ENCODE results near the gene CELSR1. TPM values are rescaled to one million over a fixed set of nuclear protein-coding genes. Genes with fewer than 3 reads are reported as not detected.

CELSR1 gene
- total and polyA plus RNA-seq, 7 experiments from 2014 or later, result 0.36 to 4.7 (median 0.97) TPM

DNA sequence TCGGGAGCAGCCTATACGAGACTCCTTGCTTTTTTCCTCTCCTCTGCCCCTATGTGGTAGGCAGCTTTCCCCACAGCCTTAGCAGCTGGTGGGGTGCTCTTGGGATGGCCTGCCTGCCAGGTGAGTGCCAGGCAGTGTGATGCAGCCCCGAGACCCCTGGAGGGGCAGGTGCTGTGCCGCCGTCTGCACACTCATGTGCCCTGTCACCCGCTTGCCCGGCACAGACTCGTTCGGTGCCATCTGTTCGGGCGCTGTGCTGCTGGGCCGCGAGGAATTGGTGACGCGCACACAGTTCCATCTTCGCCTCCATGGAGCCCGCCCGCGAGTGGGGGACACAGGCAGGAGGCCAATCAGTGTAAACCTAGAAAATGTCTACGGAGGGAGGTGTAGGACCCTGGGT, 186.8 kb downstream of the CELSR1 start:
- Histone ChIP-seq H3K36me3 (ENCODE audit: control insufficient read depth in 2 of 3, insufficient read depth in 3 of 3, low read length in 3 of 3) (peaks cover 0 to 98% (median 31%) of the 10 kb centered on the region in 3 experiments), H3K4me3 (ENCODE audit: low read length) (no peak overlapping the region), H3K27me3 (ENCODE audit: control insufficient read depth in 2 of 2, insufficient read depth in 2 of 2, low read length in 2 of 2) (no peaks in the 10 kb centered on the region), H3K27ac (ENCODE audit: low read depth, low read length) (no peak overlapping the region), H3K9me3 (ENCODE audit: control insufficient read depth in 2 of 3, low read length in 3 of 3) (no peaks in the 10 kb centered on the region), H3K4me1 (ENCODE audit: control insufficient read depth in 2 of 2, insufficient read depth in 2 of 2, low read length in 2 of 2) (no peaks in the 10 kb centered on the region)
- DNase-seq (no peak), ATAC-seq (no peak)
- ChIA-PET POLR2A (no interaction called here), CTCF (no interaction called here)
- Mint-ChIP-seq H3K27ac (no peak overlapping the region), H3K27me3 (no peaks in the 10 kb centered on the region), H3K9me3 (no peaks in the 10 kb centered on the region), H3K36me3 (peaks cover 8 to 62% (median 18%) of the 10 kb centered on the region in 5 donors), H3K4me3 (no peak overlapping the region), H3K4me1 (peaks cover 0 to 18% (median 3%) of the 10 kb centered on the region in 7 donors)
- intact Hi-C loops (cut with micrococcal nuclease), result no loop called here

GRCh38 chr22:46350121-46350520, 187.3 kb downstream of the CELSR1 start:
- Histone ChIP-seq H3K36me3 (ENCODE audit: control insufficient read depth in 2 of 3, insufficient read depth in 3 of 3, low read length in 3 of 3) (peaks cover 0 to 98% (median 31%) of the 10 kb centered on the region in 3 experiments), H3K4me3 (ENCODE audit: low read length) (no peak overlapping the region), H3K27me3 (ENCODE audit: control insufficient read depth in 2 of 2, insufficient read depth in 2 of 2, low read length in 2 of 2) (no peaks in the 10 kb centered on the region), H3K27ac (ENCODE audit: low read depth, low read length) (no peak overlapping the region), H3K4me1 (ENCODE audit: control insufficient read depth in 2 of 2, insufficient read depth in 2 of 2, low read length in 2 of 2) (no peaks in the 10 kb centered on the region), H3K9me3 (ENCODE audit: control insufficient read depth in 2 of 3, low read length in 3 of 3) (no peaks in the 10 kb centered on the region)
- no peaks in the 10 kb centered on the region for H3K9me3 Mint-ChIP-seq
- intact Hi-C loops (cut with micrococcal nuclease), result no loop called here
- POLR2A ChIA-PET, result interaction anchor here (0.6 kb wide), 1 partner anchor 293 kb away, joined by 5 read pairs; no protein-coding TSS in a partner anchor
- H3K36me3 Mint-ChIP-seq, result peaks cover 8 to 60% (median 17%) of the 10 kb centered on the region in 5 donors
- H3K4me3 Mint-ChIP-seq, result no peak overlapping the region
- ATAC-seq (no peak), DNase-seq (no peak)
- H3K27ac Mint-ChIP-seq, result no peak overlapping the region
- H3K4me1 Mint-ChIP-seq, result peaks cover 0 to 14% (median 0%) of the 10 kb centered on the region in 7 donors
- CTCF ChIA-PET, result no interaction called here
- no peaks in the 10 kb centered on the region for H3K27me3 Mint-ChIP-seq

GRCh38 chr22:46349681-46350080, 187.7 kb downstream of the CELSR1 start:
- no peak for DNase-seq
- intact Hi-C loops (cut with micrococcal nuclease), result no loop called here
- H3K9me3 Mint-ChIP-seq, result no peaks in the 10 kb centered on the region
- no peaks in the 10 kb centered on the region for H3K4me1 ChIP-seq (ENCODE audit: control insufficient read depth in 2 of 2, insufficient read depth in 2 of 2, low read length in 2 of 2)
- H3K36me3 Mint-ChIP-seq, result peaks cover 8 to 62% (median 17%) of the 10 kb centered on the region in 5 donors
- peaks cover 0 to 98% (median 31%) of the 10 kb centered on the region in 3 experiments for H3K36me3 ChIP-seq (ENCODE audit: control insufficient read depth in 2 of 3, insufficient read depth in 3 of 3, low read length in 3 of 3)
- CTCF ChIA-PET, result no interaction called here
- H3K27ac Mint-ChIP-seq, result no peak overlapping the region
- no peak overlapping the region for H3K27ac ChIP-seq (ENCODE audit: low read depth, low read length)
- no peaks in the 10 kb centered on the region for H3K9me3 ChIP-seq (ENCODE audit: control insufficient read depth in 2 of 3, low read length in 3 of 3)
- H3K4me3 ChIP-seq (ENCODE audit: low read length), result no peak overlapping the region
- H3K4me3 Mint-ChIP-seq, result no peak overlapping the region
- no peaks in the 10 kb centered on the region for H3K27me3 Mint-ChIP-seq
- peaks cover 0 to 14% (median 1%) of the 10 kb centered on the region in 7 donors for H3K4me1 Mint-ChIP-seq
- POLR2A ChIA-PET, result interaction anchor here (0.6 kb wide), 1 partner anchor 294 kb away, joined by 5 read pairs; no protein-coding TSS in a partner anchor
- no peaks in the 10 kb centered on the region for H3K27me3 ChIP-seq (ENCODE audit: control insufficient read depth in 2 of 2, insufficient read depth in 2 of 2, low read length in 2 of 2)
- no peak for ATAC-seq

DNA sequence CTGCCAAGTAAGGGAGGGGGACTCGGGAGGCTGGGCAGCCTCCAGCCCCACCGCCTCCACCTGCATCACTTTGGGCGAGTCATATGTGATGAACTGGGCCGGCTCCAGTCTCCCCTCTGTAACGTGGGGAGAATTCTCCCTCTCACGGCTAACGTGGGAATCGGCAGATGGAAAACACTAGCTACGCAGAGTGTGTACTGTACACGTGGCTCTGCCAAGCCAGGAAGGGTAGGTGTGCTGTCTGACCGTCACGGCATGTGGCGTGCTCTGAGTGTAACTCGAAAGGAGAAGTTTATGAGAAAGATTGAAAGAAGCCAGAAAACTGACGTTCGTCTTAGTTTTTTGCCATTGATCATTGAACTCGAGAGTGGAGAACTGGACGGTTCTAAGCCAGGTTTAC, 188.2 kb downstream of the CELSR1 start:
- Histone ChIP-seq H3K27ac (ENCODE audit: low read depth, low read length) (no peak overlapping the region), H3K9me3 (ENCODE audit: control insufficient read depth in 2 of 3, low read length in 3 of 3) (no peaks in the 10 kb centered on the region), H3K27me3 (ENCODE audit: control insufficient read depth in 2 of 2, insufficient read depth in 2 of 2, low read length in 2 of 2) (no peaks in the 10 kb centered on the region), H3K4me1 (ENCODE audit: control insufficient read depth in 2 of 2, insufficient read depth in 2 of 2, low read length in 2 of 2) (no peaks in the 10 kb centered on the region), H3K36me3 (ENCODE audit: control insufficient read depth in 2 of 3, insufficient read depth in 3 of 3, low read length in 3 of 3) (peaks cover 0 to 98% (median 31%) of the 10 kb centered on the region in 3 experiments), H3K4me3 (ENCODE audit: low read length) (no peak overlapping the region)
- Mint-ChIP-seq H3K36me3 (peaks cover 8 to 66% (median 18%) of the 10 kb centered on the region in 5 donors), H3K27ac (no peak overlapping the region), H3K4me1 (peaks cover 0 to 14% (median 3%) of the 10 kb centered on the region in 7 donors), H3K27me3 (no peaks in the 10 kb centered on the region), H3K4me3 (no peak overlapping the region), H3K9me3 (no peaks in the 10 kb centered on the region)
- ChIA-PET CTCF (no interaction called here), POLR2A (interaction anchor here (0.6 kb wide), 1 partner anchor 294 kb away, joined by 5 read pairs; no protein-coding TSS in a partner anchor)
- intact Hi-C loops (cut with micrococcal nuclease), result no loop called here
- no peak for ATAC-seq
- no peak for DNase-seq

- H3K36me3 Mint-ChIP-seq, result peaks cover 8 to 73% (median 18%) of the 10 kb centered on the region in 5 donors
- H3K27ac ChIP-seq (ENCODE audit: low read depth, low read length), result no peak overlapping the region
- H3K36me3 ChIP-seq (ENCODE audit: control insufficient read depth in 2 of 3, insufficient read depth in 3 of 3, low read length in 3 of 3), result peaks cover 0 to 98% (median 36%) of the 10 kb centered on the region in 3 experiments
- no peaks in the 10 kb centered on the region for H3K4me1 ChIP-seq (ENCODE audit: control insufficient read depth in 2 of 2, insufficient read depth in 2 of 2, low read length in 2 of 2)
- H3K27me3 ChIP-seq (ENCODE audit: control insufficient read depth in 2 of 2, insufficient read depth in 2 of 2, low read length in 2 of 2), result no peaks in the 10 kb centered on the region
- no peak for DNase-seq
- H3K27me3 Mint-ChIP-seq, result no peaks in the 10 kb centered on the region
- no peaks in the 10 kb centered on the region for H3K9me3 Mint-ChIP-seq
- H3K4me3 ChIP-seq (ENCODE audit: low read length), result no peak overlapping the region
- ATAC-seq, result no peak
- ChIA-PET POLR2A (no interaction called here), CTCF (no interaction called here)
- intact Hi-C loops (cut with micrococcal nuclease), result no loop called here
- no peak overlapping the region for H3K4me3 Mint-ChIP-seq
- no peak overlapping the region for H3K27ac Mint-ChIP-seq
- H3K4me1 Mint-ChIP-seq, result peaks cover 0 to 14% (median 4%) of the 10 kb centered on the region in 7 donors
- no peaks in the 10 kb centered on the region for H3K9me3 ChIP-seq (ENCODE audit: control insufficient read depth in 2 of 3, low read length in 3 of 3)
These were observed 189.2 kb downstream of the CELSR1 start for GRCh38 chr22:46348099-46348695.

DNA sequence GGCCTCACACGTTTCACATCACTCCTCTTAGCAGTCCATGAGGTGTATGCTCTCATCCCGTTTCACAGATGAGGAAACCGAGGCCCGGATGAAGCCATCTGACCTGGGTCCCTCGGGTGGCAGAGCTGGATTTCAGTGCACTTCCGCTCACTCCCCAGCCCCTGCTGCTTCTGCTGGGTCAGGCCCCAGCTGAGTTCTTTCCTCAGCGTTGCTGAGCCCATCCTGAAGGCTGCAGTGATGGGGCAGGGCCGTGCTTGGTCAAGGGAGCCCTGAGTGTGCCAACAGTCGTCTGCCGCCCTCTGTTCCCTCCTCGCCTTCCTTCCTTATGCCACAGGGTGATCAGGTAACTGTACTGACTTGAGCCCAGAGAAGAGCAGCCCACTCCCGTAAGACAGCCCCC, 189.8 kb downstream of the CELSR1 start:
- Histone ChIP-seq H3K4me3 (ENCODE audit: low read length) (no peak overlapping the region), H3K4me1 (ENCODE audit: control insufficient read depth in 2 of 2, insufficient read depth in 2 of 2, low read length in 2 of 2) (no peaks in the 10 kb centered on the region), H3K9me3 (ENCODE audit: control insufficient read depth in 2 of 3, low read length in 3 of 3) (no peaks in the 10 kb centered on the region), H3K27me3 (ENCODE audit: control insufficient read depth in 2 of 2, insufficient read depth in 2 of 2, low read length in 2 of 2) (no peaks in the 10 kb centered on the region), H3K36me3 (ENCODE audit: control insufficient read depth in 2 of 3, insufficient read depth in 3 of 3, low read length in 3 of 3) (peaks cover 0 to 98% (median 36%) of the 10 kb centered on the region in 3 experiments), H3K27ac (ENCODE audit: low read depth, low read length) (no peak overlapping the region)
- Mint-ChIP-seq H3K27me3 (no peaks in the 10 kb centered on the region), H3K27ac (peak overlapping the region in 1 of 9 donors; percentile 28), H3K36me3 (peaks cover 8 to 76% (median 18%) of the 10 kb centered on the region in 5 donors), H3K4me3 (no peak overlapping the region), H3K4me1 (peaks cover 0 to 14% (median 4%) of the 10 kb centered on the region in 7 donors), H3K9me3 (no peaks in the 10 kb centered on the region)
- ATAC-seq, result no peak
- POLR2A ChIA-PET, result no interaction called here
- intact Hi-C loops (cut with micrococcal nuclease), result no loop called here
- CTCF ChIA-PET, result no interaction called here
- no peak for DNase-seq

All from naive thymus-derived CD4-positive, alpha-beta T cell (primary cell).